H1 (cell line): ENCODE results near the gene HLA-G. TPM values are rescaled to one million over a fixed set of nuclear protein-coding genes. Genes with fewer than 3 reads are reported as not detected.

Experiments used
- CTCF ChIA-PET: fragments of 300-600 bp; sonication (Branson Sonifier 250); formaldehyde crosslinking; loops from one replicate; lab custom pipeline; 2021; ENCODE audit not compliant: partially characterized antibody; lab: Charles Lee
- POLR2A ChIA-PET: fragments of 300-600 bp; sonication (Branson Sonifier 250); formaldehyde crosslinking; loops from one replicate; lab custom pipeline; 2021; ENCODE audit warnings: inconsistent platforms; ENCODE audit not compliant: partially characterized antibody; lab: Charles Lee
- DNase-seq, 2 experiments: peaks; one replicate each; pipeline versions ENCODE4 v3.0.0 to v3.0.0-alpha.2; 2010 to 2022; ENCODE audit warnings: low spot score in 2 of 2, low read depth in 1 of 2, mixed read lengths in 1 of 2
- FAIRE-seq: peaks from 2 replicates; lab custom pipeline; 2011; peaks lifted over from hg19 to GRCh38; lab: Jason Lieb, UNC
- H2AFZ ChIP-seq: 2 replicates; pipeline ENCODE4 v1.8.1; 2012; ENCODE audit warnings: low read length, inconsistent platforms
- H2AK5ac ChIP-seq: 2 replicates; pipeline ENCODE4 v1.6.1; 2013; ENCODE audit warnings: low read depth, low read length
- H2BK120ac ChIP-seq: replicated peaks from 2 replicates; pipeline ENCODE3; 2013; ENCODE audit warnings: low read depth, low read length, inconsistent platforms
- H2BK12ac ChIP-seq: 2 replicates; pipeline ENCODE4 v1.6.1; 2013; ENCODE audit warnings: low read depth, low read length
- H2BK15ac ChIP-seq: 2 replicates; pipeline ENCODE4 v1.6.1; 2013; ENCODE audit warnings: low read length
- H2BK20ac ChIP-seq: 2 replicates; pipeline ENCODE4 v1.6.1; 2013; ENCODE audit warnings: low read length
- H2BK5ac ChIP-seq: 2 replicates; pipeline ENCODE4 v1.6.1; 2013; ENCODE audit warnings: low read depth, low read length
- H3K14ac ChIP-seq: 2 replicates; pipeline ENCODE4 v1.6.1; 2013; ENCODE audit warnings: inconsistent platforms; ENCODE audit not compliant: insufficient read length
- H3K18ac ChIP-seq: 2 replicates; pipeline ENCODE4 v1.6.1; 2013; ENCODE audit warnings: low read length; ENCODE audit errors: extremely low read depth
- H3K23ac ChIP-seq: 2 replicates; pipeline ENCODE4 v1.6.1; 2013; ENCODE audit warnings: inconsistent platforms; ENCODE audit not compliant: insufficient read length
- H3K23me2 ChIP-seq: 2 replicates; pipeline ENCODE4 v1.6.1; 2013; ENCODE audit warnings: low read depth, low read length
- H3K27ac ChIP-seq: 2 replicates; pipeline ENCODE4 v1.6.1; 2011; ENCODE audit warnings: low read depth, low read length, inconsistent platforms
- H3K27me3 ChIP-seq, 4 experiments: replicated peaks in 1 of 4; 1 replicate in 1 of 4; 2 replicates in 3 of 4; pipeline versions ENCODE4 v1.6.1 to v1.8.1; 2011 to 2013; ENCODE audit warnings: low read length in 3 of 4, mild to moderate bottlenecking in 3 of 4, inconsistent platforms in 2 of 4, mixed read lengths in 2 of 4, moderate library complexity in 1 of 4; ENCODE audit not compliant: control insufficient read depth in 3 of 4, insufficient read depth in 3 of 4; ENCODE audit errors: extremely low read depth in 1 of 4
- H3K36me3 ChIP-seq, 4 experiments: 2 replicates each; pipeline versions ENCODE4 v1.6.1 to v1.8.1; 2011 to 2013; ENCODE audit warnings: mild to moderate bottlenecking in 4 of 4, low read length in 3 of 4, moderate library complexity in 2 of 4, control low read depth in 1 of 4, inconsistent platforms in 1 of 4; ENCODE audit not compliant: insufficient read depth in 4 of 4, control insufficient read depth in 2 of 4
- H3K4ac ChIP-seq: replicated peaks from 2 replicates; pipeline ENCODE3; 2013; ENCODE audit warnings: low read length, low read depth, mixed read lengths, inconsistent platforms; ENCODE audit not compliant: insufficient read length
- H3K4me1 ChIP-seq, 4 experiments: replicated peaks in 1 of 4; 1 replicate in 1 of 4; 2 replicates in 3 of 4; pipeline versions ENCODE4 v1.6.1 to v1.8.1; 2011 to 2013; ENCODE audit warnings: low read length in 3 of 4, inconsistent platforms in 2 of 4, mixed read lengths in 1 of 4; ENCODE audit not compliant: insufficient read depth in 4 of 4, control insufficient read depth in 3 of 4
- H3K4me2 ChIP-seq, 2 experiments: 2 replicates each; pipeline versions ENCODE4 v1.6.1 to v1.8.1; 2011 to 2013; ENCODE audit warnings: low read depth in 2 of 2, low read length in 2 of 2, control low read depth in 1 of 2, inconsistent platforms in 1 of 2, mild to moderate bottlenecking in 1 of 2; ENCODE audit not compliant: insufficient read depth in 1 of 2
- H3K4me3 ChIP-seq, 4 experiments: fragments of 200-600, 300-600 bp in 1 of 4; sonication (generic), shearing (Covaris generic), sonication (Bioruptor Twin) in 1 of 4; 2 replicates each; pipeline versions ENCODE4 v1.5.1 to v1.8.1; 2011 to 2016; ENCODE audit warnings: low read length in 4 of 4, low read depth in 3 of 4, control low read depth in 2 of 4, inconsistent platforms in 2 of 4, mild to moderate bottlenecking in 2 of 4, mixed read lengths in 1 of 4, moderate library complexity in 1 of 4; ENCODE audit not compliant: insufficient read depth in 2 of 4; ENCODE audit errors: extremely low read depth in 1 of 4
- H3K56ac ChIP-seq: replicated peaks from 2 replicates; pipeline ENCODE3; 2013; ENCODE audit warnings: low read depth, mild to moderate bottlenecking, mixed read lengths, low read length, inconsistent platforms; ENCODE audit not compliant: insufficient read length
- H3K79me1 ChIP-seq: 2 replicates; pipeline ENCODE4 v1.6.1; 2013; ENCODE audit warnings: low read depth, low read length, control low read depth
- H3K79me2 ChIP-seq, 2 experiments: 2 replicates each; pipeline versions ENCODE4 v1.6.1 to v1.8.1; 2012 to 2013; ENCODE audit warnings: low read length in 2 of 2, mild to moderate bottlenecking in 2 of 2, inconsistent platforms in 1 of 2; ENCODE audit not compliant: insufficient read depth in 2 of 2, control insufficient read depth in 1 of 2
- H3K9ac ChIP-seq, 4 experiments: replicated peaks in 1 of 4; 1 replicate in 1 of 4; 2 replicates in 3 of 4; pipeline versions ENCODE4 v1.6.1 to v1.8.1; 2011 to 2013; ENCODE audit warnings: low read depth in 3 of 4, low read length in 3 of 4, control low read depth in 2 of 4, mild to moderate bottlenecking in 2 of 4, moderate library complexity in 2 of 4, inconsistent platforms in 1 of 4; ENCODE audit errors: extremely low read depth in 1 of 4
- H3K9me3 ChIP-seq, 2 experiments: 2 replicates each; pipeline versions ENCODE4 v1.6.1 to v1.8.1; 2012 to 2013; ENCODE audit warnings: mild to moderate bottlenecking in 2 of 2, moderate library complexity in 2 of 2, control low read depth in 1 of 2, inconsistent platforms in 1 of 2, low read depth in 1 of 2, low read length in 1 of 2, mixed read lengths in 1 of 2; ENCODE audit not compliant: insufficient read depth in 2 of 2
- H4K20me1 ChIP-seq, 2 experiments: replicated peaks in 1 of 2; 2 replicates each; pipeline versions ENCODE3 to v1.8.1; 2011 to 2013; ENCODE audit warnings: inconsistent platforms in 2 of 2, low read length in 2 of 2, mild to moderate bottlenecking in 1 of 2; ENCODE audit not compliant: insufficient read depth in 2 of 2, control insufficient read depth in 1 of 2
- H4K5ac ChIP-seq: 2 replicates; pipeline ENCODE4 v1.6.1; 2013; ENCODE audit warnings: low read length, low read depth, mixed read lengths, inconsistent platforms; ENCODE audit not compliant: insufficient read length
- H4K8ac ChIP-seq: 2 replicates; pipeline ENCODE4 v1.8.0; 2013; ENCODE audit warnings: mild to moderate bottlenecking, moderate library complexity, low read length, inconsistent platforms; ENCODE audit not compliant: insufficient read depth; ENCODE audit errors: extremely low read depth
- H4K91ac ChIP-seq: replicated peaks from 2 replicates; pipeline ENCODE3; 2013; ENCODE audit warnings: low read length, mixed read lengths, inconsistent platforms; ENCODE audit not compliant: insufficient read length
- BCL11A ChIP-seq, 2 experiments: IDR thresholded peaks; one replicate each; pipeline ENCODE4 v1.6.1; 2011; ENCODE audit warnings: low read depth in 2 of 2, low read length in 2 of 2, mild to moderate bottlenecking in 2 of 2
- MAFK ChIP-seq: IDR thresholded peaks from 2 replicates; pipeline ENCODE4 v1.6.1; 2012; ENCODE audit warnings: low read depth, mild to moderate bottlenecking, improper control_type of control experiment, low read length
- RAD21 ChIP-seq, 2 experiments: IDR thresholded peaks in 1 of 2; conservative IDR thresholded peaks in 1 of 2; 2 replicates each; pipeline ENCODE4 v1.6.1; 2011; ENCODE audit warnings: low read depth in 2 of 2, low read length in 2 of 2, improper control_type of control experiment in 1 of 2, inconsistent platforms in 1 of 2, mild to moderate bottlenecking in 1 of 2, moderate library complexity in 1 of 2
- WGBS, 2 experiments: shearing (Covaris generic) in 1 of 2; methylation state at CpG; one replicate each; pipeline versions ENCODE4 v1.1.6 to v1.1.7; 2013 to 2015; ENCODE audit warnings: low lambda C conversion rate in 2 of 2, mixed read lengths in 2 of 2, inconsistent platforms in 1 of 2, low coverage in 1 of 2, missing lambda C conversion rate in 1 of 2; ENCODE audit not compliant: insufficient replicate concordance in 2 of 2, insufficient coverage in 1 of 2, insufficient read length in 1 of 2; ENCODE audit errors: extremely low coverage in 1 of 2, missing lambda C conversion rate in 1 of 2; 5-methylcytosine and 5-hydroxymethylcytosine counted together
- polyA plus RNA-seq, 7 experiments: library from polyadenylated mRNA; depleted of rRNA in 3 of 7; stranded (reverse) in 5 of 7; unstranded in 2 of 7; fragments of >200 nt in 5 of 7; fragments of 200-250 nt in 2 of 7; gene quantifications; 1 replicate in 5 of 7; 2 replicates in 1 of 7; 4 replicates in 1 of 7; pipeline versions ENCODE4 v1.2.1 to v1.2.3, GENCODE V29; 2011 to 2013; ENCODE audit warnings: missing spikeins in 2 of 7, mixed read lengths in 2 of 7
- total RNA-seq: library from RNA; stranded (reverse); fragmentation: NEBNext Ultra II Directional; extraction: Animal tissue kit (Norgen Biotek cat#: 25700); gene quantifications from 2 replicates; pipeline ENCODE4 v1.2.1, GENCODE V29; 2021

The HLA-G gene
- total and polyA plus RNA-seq, 2 of the 8 experiments (the other 6 are each of a cell fraction or from before 2014, with no cell fraction given), result 3.2 to 4.8 TPM

DNA sequence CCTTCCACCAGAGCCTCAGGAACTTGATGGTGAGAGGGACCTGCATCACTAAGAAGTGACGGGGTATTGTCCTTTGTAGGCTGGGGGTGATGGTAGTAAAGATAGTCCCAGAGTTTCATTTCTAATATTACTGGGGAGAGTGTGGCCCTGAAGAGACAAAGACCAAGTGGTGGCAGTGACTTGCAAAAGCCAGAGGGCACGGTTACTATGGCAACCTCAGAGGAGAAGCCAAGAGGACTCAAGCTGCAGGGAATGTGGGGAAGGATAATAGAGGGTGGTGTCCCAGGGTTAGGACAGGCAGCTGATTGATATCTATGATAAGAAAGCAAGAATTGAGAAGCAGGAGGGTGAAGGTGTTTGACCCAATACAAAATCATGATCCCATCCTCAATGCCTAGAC, 42.5 kb downstream of the HLA-G start:
- Histone ChIP-seq H4K91ac (no peak overlapping the region), H3K27me3 (peaks cover 0 to 2% (median 0%) of the 10 kb centered on the region in 4 experiments; a peak in 2 of 7 replicates), H2AFZ (no peak overlapping the region), H3K4me3 (no peak overlapping the region), H2BK15ac (no peak overlapping the region), H3K56ac (no peak overlapping the region), H2BK12ac (no peak overlapping the region), H3K23me2 (no peaks in the 10 kb centered on the region), H3K36me3 (no peaks in the 10 kb centered on the region), H2BK20ac (no peak overlapping the region), H4K20me1 (no peaks in the 10 kb centered on the region), H3K14ac (no peak overlapping the region), H3K18ac (no peak overlapping the region), H3K9me3 (peaks cover 3 to 6% of the 10 kb centered on the region in 2 experiments; a peak in 2 of 4 replicates), H3K79me1 (no peaks in the 10 kb centered on the region), H3K4ac (no peak overlapping the region), H3K4me2 (no peak overlapping the region), H2BK5ac (no peak overlapping the region), H3K27ac (no peak overlapping the region), H2BK120ac (no peak overlapping the region), H3K23ac (no peak overlapping the region), H2AK5ac (no peak overlapping the region), H3K4me1 (no peaks in the 10 kb centered on the region), H4K8ac (no peak overlapping the region), H4K5ac (no peak overlapping the region), H3K79me2 (no peaks in the 10 kb centered on the region), H3K9ac (no peak overlapping the region)
- FAIRE-seq (no peak), DNase-seq (no peak)
- POLR2A ChIA-PET, result no interaction called here
- CTCF ChIA-PET, result interaction anchor here (1.5 kb wide), 1 partner anchor 144 kb away, joined by 3 read pairs; no protein-coding TSS in a partner anchor
- 73% methylated on average over 2 of the region's 2 CpGs; no CpG with 5 or more reads in 1 of the 2 experiments for WGBS, 2 experiments
- TF ChIP-seq MAFK (no peak), RAD21 (IDR thresholded peaks at IDR 0.05 in 1 of 2, conservative IDR thresholded peaks at IDR 0.05 in 1 of 2; ENCODE audit: low read depth in 2 of 2, low read length in 2 of 2) (no peak), BCL11A (IDR thresholded peaks at IDR 0.05; ENCODE audit: low read depth in 2 of 2, low read length in 2 of 2) (no peak)
